ENCODE measurements around the gene KLHL2. TPM values are rescaled to one million over a fixed set of nuclear protein-coding genes. Genes with fewer than 3 reads are reported as not detected.
"Not testable (repeated sequence)": the region's sequence is repeated elsewhere in the genome, so short reads cannot be mapped to it uniquely, and the experiment has no call there.

KLHL2 gene
- total RNA-seq, 1 donor from 2014 or later = 19.5 TPM

DNA sequence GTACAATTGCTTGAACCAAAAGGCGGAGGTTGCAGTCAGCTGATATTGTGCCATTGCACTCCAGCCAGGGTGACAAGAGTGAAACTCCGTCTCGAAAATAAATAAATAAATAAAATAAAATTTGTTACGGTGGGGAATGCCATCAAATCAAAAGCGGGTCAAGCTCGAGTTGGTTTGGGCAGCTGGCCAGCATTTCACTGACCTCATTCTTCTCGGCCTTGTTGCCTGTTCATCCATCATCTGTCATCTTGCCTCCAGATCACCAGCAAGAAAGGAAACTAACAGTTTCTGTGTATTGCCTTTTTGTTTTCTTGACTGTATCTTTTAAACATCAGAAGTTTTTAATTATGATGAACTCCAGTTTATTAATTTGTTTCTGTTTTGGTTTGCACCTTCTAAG is 31.5 kb upstream of the KLHL2 start:
- TF ChIP-seq, protein P1, sequence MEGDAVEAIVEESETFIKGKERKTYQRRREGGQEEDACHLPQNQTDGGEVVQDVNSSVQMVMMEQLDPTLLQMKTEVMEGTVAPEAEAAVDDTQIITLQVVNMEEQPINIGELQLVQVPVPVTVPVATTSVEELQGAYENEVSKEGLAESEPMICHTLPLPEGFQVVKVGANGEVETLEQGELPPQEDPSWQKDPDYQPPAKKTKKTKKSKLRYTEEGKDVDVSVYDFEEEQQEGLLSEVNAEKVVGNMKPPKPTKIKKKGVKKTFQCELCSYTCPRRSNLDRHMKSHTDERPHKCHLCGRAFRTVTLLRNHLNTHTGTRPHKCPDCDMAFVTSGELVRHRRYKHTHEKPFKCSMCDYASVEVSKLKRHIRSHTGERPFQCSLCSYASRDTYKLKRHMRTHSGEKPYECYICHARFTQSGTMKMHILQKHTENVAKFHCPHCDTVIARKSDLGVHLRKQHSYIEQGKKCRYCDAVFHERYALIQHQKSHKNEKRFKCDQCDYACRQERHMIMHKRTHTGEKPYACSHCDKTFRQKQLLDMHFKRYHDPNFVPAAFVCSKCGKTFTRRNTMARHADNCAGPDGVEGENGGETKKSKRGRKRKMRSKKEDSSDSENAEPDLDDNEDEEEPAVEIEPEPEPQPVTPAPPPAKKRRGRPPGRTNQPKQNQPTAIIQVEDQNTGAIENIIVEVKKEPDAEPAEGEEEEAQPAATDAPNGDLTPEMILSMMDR (conservative IDR thresholded peaks at IDR 0.05; ENCODE audit: low read depth, low read length) = no peak
- no peak for DNase-seq (ENCODE audit: low read depth)
- no peak overlapping the region for H3K4me3 ChIP-seq (ENCODE audit: low read depth, low read length)

DNA sequence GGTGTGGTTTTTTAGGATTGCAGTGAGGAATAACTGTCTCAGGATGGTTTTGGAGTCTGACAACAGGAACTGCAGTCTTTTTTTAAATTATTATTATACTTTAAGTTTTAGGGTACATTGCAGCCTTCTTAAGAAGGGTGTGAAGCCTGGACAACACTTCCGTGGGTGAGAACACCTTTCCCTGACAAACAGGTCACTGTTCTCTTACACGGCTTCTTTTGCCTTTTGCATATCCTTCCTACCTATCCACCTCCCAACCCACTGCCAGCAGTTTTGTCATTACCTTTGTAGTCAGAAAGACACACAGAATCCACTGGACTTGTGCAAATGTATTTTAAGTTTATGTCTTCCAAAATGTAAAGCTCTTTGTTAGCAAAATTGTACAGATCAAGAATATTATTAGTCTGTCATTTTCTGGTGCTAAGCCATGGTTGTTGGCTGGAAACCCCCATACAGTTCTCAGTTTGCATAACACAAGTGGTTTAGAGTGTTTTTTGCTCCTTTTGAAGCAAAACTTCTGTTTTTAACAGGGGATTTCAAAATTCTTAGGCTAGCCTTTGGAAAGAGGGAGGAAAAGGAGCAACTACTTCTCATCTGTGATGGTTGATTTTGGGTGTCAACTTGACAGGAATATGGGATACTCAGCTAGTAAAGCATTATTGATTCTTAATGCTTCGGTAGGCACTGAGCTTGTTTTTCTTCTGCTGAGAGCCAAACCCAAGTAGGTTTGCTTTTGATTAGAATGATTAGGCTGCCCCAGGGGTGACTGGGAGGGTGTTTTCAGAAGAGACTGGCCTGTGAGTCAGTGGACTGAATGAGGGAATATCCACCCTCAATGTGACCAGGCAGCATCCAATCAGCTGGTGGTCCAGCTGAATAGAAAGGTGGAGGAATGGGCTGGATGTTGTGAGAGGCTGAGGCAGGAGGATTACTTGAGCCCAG is 29.4 kb upstream of the KLHL2 start:
- TF ChIP-seq, protein P1 (conservative IDR thresholded peaks at IDR 0.05; ENCODE audit: low read depth, low read length) = no peak
- no peak overlapping the region for H3K4me3 ChIP-seq (ENCODE audit: low read depth, low read length)
- DNase-seq (ENCODE audit: low read depth) = no peak

DNA sequence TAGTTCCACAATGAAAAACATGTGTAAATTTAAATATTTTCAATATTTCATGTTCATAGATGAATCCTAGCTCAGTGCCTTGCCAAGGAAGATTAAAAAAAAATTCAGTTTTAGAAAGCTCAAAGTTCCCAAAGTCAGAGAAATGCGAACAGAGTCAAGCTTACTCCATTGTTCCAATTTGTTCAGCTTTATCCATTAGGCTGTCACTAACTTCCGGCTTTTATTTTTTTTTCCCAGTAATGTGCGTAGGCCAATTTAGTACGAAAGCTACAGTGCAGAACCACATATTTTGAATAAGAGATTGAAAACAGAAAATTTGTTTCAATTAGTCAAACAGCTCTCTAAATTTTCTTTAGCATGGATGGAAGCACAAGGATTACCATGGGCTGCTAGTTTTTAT is 23.1 kb upstream of the KLHL2 start:
- TF ChIP-seq, protein P1 (conservative IDR thresholded peaks at IDR 0.05; ENCODE audit: low read depth, low read length) = no peak
- DNase-seq (ENCODE audit: low read depth) = no peak
- H3K4me3 ChIP-seq (ENCODE audit: low read depth, low read length) = no peak overlapping the region

DNA sequence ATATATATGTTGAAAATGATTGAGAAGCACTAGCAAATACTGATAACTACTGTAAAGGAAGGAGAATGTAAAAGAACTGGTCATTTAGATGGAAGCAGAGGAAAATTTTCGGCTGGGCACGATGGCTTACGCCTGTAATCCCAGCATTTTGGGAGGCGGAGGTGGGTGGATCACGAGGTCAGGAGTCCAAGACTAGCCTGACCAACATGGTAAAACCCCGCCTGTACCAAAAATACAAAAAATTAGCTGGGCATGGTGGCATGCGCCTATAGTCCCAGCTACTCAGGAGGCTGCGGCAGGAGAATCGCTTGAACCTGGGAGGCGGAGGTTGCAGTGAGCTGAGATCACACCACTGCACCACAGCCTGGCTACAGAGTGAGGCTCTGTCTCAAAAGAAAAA is 22.4 kb upstream of the KLHL2 start:
- not testable (repeated sequence) for H3K4me3 ChIP-seq (ENCODE audit: low read depth, low read length); DNase-seq (ENCODE audit: low read depth)

DNA sequence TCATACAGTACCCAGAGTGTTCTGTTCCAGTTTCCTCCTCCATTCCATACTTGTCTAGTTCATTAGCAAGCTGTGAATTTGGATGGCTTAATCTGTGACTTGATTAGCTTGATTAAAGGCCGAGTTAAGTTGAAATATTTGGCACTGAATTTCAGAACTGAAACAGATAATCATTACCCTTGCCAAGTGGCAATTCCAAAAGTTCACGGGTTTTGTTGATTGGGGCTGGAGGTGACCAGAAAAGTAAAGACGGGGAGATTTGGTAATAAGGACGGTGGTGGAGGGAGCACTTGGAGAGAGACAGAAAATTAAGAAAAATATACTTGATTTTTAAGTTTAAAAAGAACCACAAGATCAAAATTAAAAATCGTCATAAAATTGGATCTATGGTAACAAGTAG is 21.9 kb upstream of the KLHL2 start:
- TF ChIP-seq, protein P1 (conservative IDR thresholded peaks at IDR 0.05; ENCODE audit: low read depth, low read length) = no peak
- H3K4me3 ChIP-seq (ENCODE audit: low read depth, low read length) = no peak overlapping the region
- no peak for DNase-seq (ENCODE audit: low read depth)

DNA sequence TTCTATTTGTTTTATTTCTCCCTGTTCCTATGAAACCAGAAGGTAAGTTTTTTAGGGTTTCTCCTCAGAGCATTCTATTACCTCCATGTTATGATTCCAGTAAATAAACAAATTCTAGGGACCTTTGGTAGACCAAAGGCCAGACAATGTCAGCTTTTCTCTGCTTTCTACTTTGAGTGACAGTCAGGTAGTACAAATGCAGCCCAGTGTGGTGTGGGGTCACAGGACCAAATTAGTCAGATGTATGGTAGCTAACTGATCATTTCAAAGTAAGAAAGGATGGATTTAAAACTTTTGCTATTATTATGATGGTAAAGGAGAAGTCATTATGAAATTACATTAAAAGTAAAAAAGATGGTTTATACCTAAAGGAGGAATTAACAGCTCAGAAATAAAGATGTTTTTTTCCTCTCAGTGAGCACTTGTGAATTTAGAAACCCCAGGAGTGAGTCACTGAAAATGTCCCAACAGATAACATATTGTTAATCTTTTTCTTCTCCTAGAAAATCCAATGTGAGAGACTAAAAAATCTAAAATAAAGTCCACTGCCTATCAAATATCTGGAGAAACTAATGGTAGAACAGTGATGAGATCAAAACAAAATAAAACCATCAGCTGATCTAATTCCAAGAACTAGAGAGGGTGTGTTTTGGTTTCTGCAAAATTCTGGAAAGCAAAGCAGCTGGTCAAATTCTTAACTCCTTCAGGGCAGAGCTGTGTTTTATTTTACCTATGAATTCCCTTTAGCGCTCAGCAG is 16.6 kb upstream of the KLHL2 start:
- H3K4me3 ChIP-seq (ENCODE audit: low read depth, low read length) = no peak overlapping the region
- no peak for DNase-seq (ENCODE audit: low read depth)
- TF ChIP-seq, protein P1 (conservative IDR thresholded peaks at IDR 0.05; ENCODE audit: low read depth, low read length) = no peak

DNA sequence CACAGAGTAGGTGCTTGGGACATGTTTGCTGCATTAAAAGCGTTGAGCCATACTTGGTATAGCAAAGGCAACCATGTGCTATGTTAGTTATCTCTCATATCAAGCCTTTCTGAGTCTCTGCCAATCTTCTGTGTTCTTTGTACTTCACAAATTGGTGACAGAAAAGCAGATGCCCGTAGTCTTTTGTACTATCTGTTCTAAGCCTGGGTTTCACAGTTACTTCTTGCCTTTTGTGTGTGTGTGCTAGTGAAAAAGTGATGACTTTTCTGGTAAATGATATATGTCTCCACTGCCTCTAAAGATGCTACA is 16.1 kb upstream of the KLHL2 start:
- DNase-seq (ENCODE audit: low read depth) = no peak
- H3K4me3 ChIP-seq (ENCODE audit: low read depth, low read length) = no peak overlapping the region
- TF ChIP-seq, protein P1 (conservative IDR thresholded peaks at IDR 0.05; ENCODE audit: low read depth, low read length) = no peak
